Endothelial cell of umbilical vein (primary cell): ENCODE results near the gene XPNPEP2. TPM values are rescaled to one million over a fixed set of nuclear protein-coding genes. Genes with fewer than 3 reads are reported as not detected.

Experiments used
- BruUV-seq: library from RNA; stranded (reverse); fragments of 400-500 nt; replicated peaks from 2 replicates; lab custom pipeline; 2021; lab: Mats Ljungman, UMichigan
- CTCF ChIA-PET: fragments of 300-600, 350-600 bp; sonication (Branson Sonifier 250); formaldehyde crosslinking; loops from one replicate; lab custom pipeline; 2021; ENCODE audit warnings: antibody characterized with exemption, inconsistent platforms; lab: Charles Lee
- POLR2A ChIA-PET: fragments of 300-600, 350-600 bp; sonication (Branson Sonifier 250); formaldehyde crosslinking; loops from one replicate; lab custom pipeline; 2021; ENCODE audit warnings: antibody characterized with exemption, inconsistent platforms; lab: Charles Lee
- DNase-seq: peaks from one replicate; pipeline ENCODE4 v3.0.0-alpha.2; 2011; ENCODE audit warnings: low read depth, low spot score
- FAIRE-seq: peaks from 2 replicates; lab custom pipeline; 2011; peaks lifted over from hg19 to GRCh38; lab: Jason Lieb, UNC
- H2AFZ ChIP-seq: 2 replicates; pipeline ENCODE4 v1.6.0; 2012; ENCODE audit warnings: low read depth, low read length, control low read depth, inconsistent platforms
- H3K27ac ChIP-seq: 2 replicates; pipeline ENCODE4 v1.5.1; 2011; ENCODE audit warnings: low read depth, mild to moderate bottlenecking, control low read depth, low read length, moderate library complexity; ENCODE audit not compliant: insufficient read depth
- H3K27me3 ChIP-seq, 2 experiments: 2 replicates each; pipeline versions ENCODE4 v1.6.0 to v1.6.1; 2011; ENCODE audit warnings: low read length in 2 of 2, mixed read lengths in 1 of 2; ENCODE audit not compliant: control insufficient read depth in 2 of 2, insufficient read depth in 2 of 2
- H3K36me3 ChIP-seq, 2 experiments: 2 replicates in 1 of 2; 3 replicates in 1 of 2; pipeline ENCODE4 v1.5.1; 2011; ENCODE audit warnings: low read length in 2 of 2, mild to moderate bottlenecking in 1 of 2, moderate library complexity in 1 of 2; ENCODE audit not compliant: control insufficient read depth in 2 of 2, insufficient read depth in 2 of 2; ENCODE audit errors: extremely low read depth in 1 of 2
- H3K4me1 ChIP-seq: 3 replicates; pipeline ENCODE4 v1.5.1; 2011; ENCODE audit warnings: mild to moderate bottlenecking, low read length; ENCODE audit not compliant: control insufficient read depth, insufficient read depth; ENCODE audit errors: extremely low read depth
- H3K4me2 ChIP-seq: 2 replicates; pipeline ENCODE4 v1.6.1; 2011; ENCODE audit warnings: low read length, control low read depth, mixed read lengths; ENCODE audit not compliant: insufficient read depth
- H3K4me3 ChIP-seq, 3 experiments: fragments of 200-600 bp in 1 of 3; sonication (generic), shearing (Covaris generic) in 1 of 3; replicated peaks in 1 of 3; 2 replicates each; pipeline ENCODE4 v1.5.1; 2011 to 2016; ENCODE audit warnings: control low read depth in 3 of 3, low read length in 3 of 3, mild to moderate bottlenecking in 2 of 3, inconsistent platforms in 1 of 3, low read depth in 1 of 3, moderate library complexity in 1 of 3; ENCODE audit not compliant: insufficient read depth in 1 of 3
- H3K79me2 ChIP-seq: 2 replicates; pipeline ENCODE4 v1.6.0; 2012; ENCODE audit warnings: low read length, inconsistent platforms; ENCODE audit not compliant: control insufficient read depth, insufficient read depth
- H3K9ac ChIP-seq: replicated peaks from 2 replicates; pipeline ENCODE3; 2011; ENCODE audit warnings: low read length, control low read depth; ENCODE audit not compliant: insufficient read depth; ENCODE audit errors: extremely low read depth
- H3K9me1 ChIP-seq: replicated peaks from 3 replicates; pipeline ENCODE4 v1.6.0; 2011; ENCODE audit warnings: mild to moderate bottlenecking, low read length; ENCODE audit not compliant: control insufficient read depth, insufficient read depth; ENCODE audit errors: extremely low read depth
- H3K9me3 ChIP-seq: replicated peaks from 2 replicates; pipeline ENCODE4 v1.5.1; 2012; ENCODE audit warnings: low read length, inconsistent platforms; ENCODE audit not compliant: control insufficient read depth, insufficient read depth
- H4K20me1 ChIP-seq: replicated peaks from 2 replicates; pipeline ENCODE3; 2011; ENCODE audit warnings: mild to moderate bottlenecking, low read length; ENCODE audit not compliant: control insufficient read depth, insufficient read depth; ENCODE audit errors: extremely low read depth
- EZH2 ChIP-seq: IDR thresholded peaks from 2 replicates; pipeline ENCODE4 v1.6.1; 2012; ENCODE audit warnings: borderline replicate concordance, low read depth, mild to moderate bottlenecking, moderate library complexity, low read length, inconsistent platforms; ENCODE audit not compliant: severe bottlenecking
- FOS ChIP-seq: IDR thresholded peaks from 2 replicates; pipeline ENCODE4 v1.6.1; 2011; ENCODE audit warnings: mild to moderate bottlenecking, low read length, moderate library complexity, borderline replicate concordance; ENCODE audit not compliant: insufficient read depth
- GATA2 ChIP-seq: IDR thresholded peaks from 2 replicates; pipeline ENCODE4 v1.7.0; 2011; ENCODE audit warnings: low read depth, mild to moderate bottlenecking, moderate library complexity, mixed read lengths, low read length; ENCODE audit not compliant: insufficient read length, insufficient read depth
- JUN ChIP-seq: IDR thresholded peaks from 2 replicates; pipeline ENCODE4 v1.6.1; 2011; ENCODE audit warnings: borderline replicate concordance, low read depth; ENCODE audit not compliant: insufficient read length, insufficient read depth
- MYC ChIP-seq: IDR thresholded peaks from one replicate; pipeline ENCODE4 v1.6.1; 2011; ENCODE audit warnings: mild to moderate bottlenecking, low read depth, low read length
- POLR2A ChIP-seq: IDR thresholded peaks from 2 replicates; pipeline ENCODE4 v1.6.1; 2012; ENCODE audit warnings: low read depth, mild to moderate bottlenecking, control low read depth, low read length
- POLR2AphosphoS5 ChIP-seq: IDR thresholded peaks from 2 replicates; pipeline ENCODE4 v1.6.1; 2012; ENCODE audit warnings: low read depth, mild to moderate bottlenecking, control low read depth, low read length, moderate library complexity; ENCODE audit not compliant: insufficient read depth
- dilution Hi-C: fragments of 300-500 bp; cut with MboI; formaldehyde crosslinking; loops from one replicate; pipeline ENCODE4 v1.15.0; 2019; ENCODE audit warnings: low sequenced_read_pairs; ENCODE audit not compliant: extremely low pct_ligation_motif_present
- intact Hi-C: fragments of 100-400 bp; cut with micrococcal nuclease; formaldehyde crosslinking; loops from one replicate; pipeline ENCODE4 v1.10.0; 2022
- polyA plus RNA-seq, 4 experiments: library from polyadenylated mRNA; depleted of rRNA in 3 of 4; stranded (reverse) in 3 of 4; unstranded in 1 of 4; fragments of >200 nt; gene quantifications; 2 replicates each; pipeline versions ENCODE4 v1.2.1 to v1.2.3, GENCODE V29; 2011 to 2012; ENCODE audit warnings: missing spikeins in 1 of 4
- total RNA-seq: library from RNA; stranded (reverse); gene quantifications from 2 replicates; pipeline ENCODE4 v1.2.3, GENCODE V29; 2021
- TF ChIP-seq, protein P1 (sequence below), 2 donors: IDR thresholded peaks; 1 replicate in 1 of 2; 2 replicates in 1 of 2; pipeline ENCODE4 v1.5.1; 2011; ENCODE audit warnings: low read length in 2 of 2, mild to moderate bottlenecking in 2 of 2, moderate library complexity in 2 of 2, control low read depth in 1 of 2, inconsistent platforms in 1 of 2, low read depth in 1 of 2; ENCODE audit not compliant: insufficient read depth in 1 of 2; ENCODE audit errors: extremely low read depth in 1 of 2

The XPNPEP2 gene
- total and polyA plus RNA-seq, 2 donors (not counting 3 experiments of a cell fraction or from before 2014, with no cell fraction given): 0.04 TPM; not detected in 1

DNA sequence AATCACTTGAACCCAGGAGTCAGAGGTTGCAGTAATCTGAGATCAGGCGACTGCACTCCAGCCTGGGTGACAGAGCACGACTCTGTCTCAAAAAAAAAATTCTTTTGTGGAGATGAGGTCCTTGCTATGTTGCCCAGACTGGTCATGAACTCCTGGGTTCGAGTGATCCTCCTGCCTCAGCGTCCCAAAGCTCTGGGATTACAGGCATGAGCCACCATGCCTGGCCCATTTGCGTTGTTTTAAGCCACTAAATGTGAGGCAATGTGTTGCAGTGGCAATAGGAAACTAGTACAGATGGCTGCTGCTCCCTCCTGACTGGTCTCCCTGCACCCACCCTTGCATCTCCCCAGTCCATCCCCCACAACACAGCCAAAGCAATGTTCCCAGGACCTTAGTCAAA, 44.0 kb upstream of the XPNPEP2 start:
- no peaks in the 10 kb centered on the region for H3K27me3 ChIP-seq
- dilution Hi-C loops: no loop called here

More for the DNA sequence above, 44.0 kb upstream of the XPNPEP2 start:
- H3K9me1 ChIP-seq: no peaks in the 10 kb centered on the region
- H3K4me2 ChIP-seq: no peak overlapping the region
- no peaks in the 10 kb centered on the region for H3K4me1 ChIP-seq
- H3K9me3 ChIP-seq: no peaks in the 10 kb centered on the region
- no peak overlapping the region for H3K27ac ChIP-seq
- ChIA-PET POLR2A (no interaction called here), CTCF (interaction anchor here (1.4 kb wide), 1 partner anchor 19 kb away, joined by 4 read pairs; no protein-coding TSS in a partner anchor)
- H4K20me1 ChIP-seq: no peaks in the 10 kb centered on the region
- TF ChIP-seq JUN (no peak), EZH2 (no peak), POLR2A (no peak), FOS (no peak), MYC (no peak), POLR2AphosphoS5 (no peak), GATA2 (no peak)
- TF ChIP-seq, protein P1, sequence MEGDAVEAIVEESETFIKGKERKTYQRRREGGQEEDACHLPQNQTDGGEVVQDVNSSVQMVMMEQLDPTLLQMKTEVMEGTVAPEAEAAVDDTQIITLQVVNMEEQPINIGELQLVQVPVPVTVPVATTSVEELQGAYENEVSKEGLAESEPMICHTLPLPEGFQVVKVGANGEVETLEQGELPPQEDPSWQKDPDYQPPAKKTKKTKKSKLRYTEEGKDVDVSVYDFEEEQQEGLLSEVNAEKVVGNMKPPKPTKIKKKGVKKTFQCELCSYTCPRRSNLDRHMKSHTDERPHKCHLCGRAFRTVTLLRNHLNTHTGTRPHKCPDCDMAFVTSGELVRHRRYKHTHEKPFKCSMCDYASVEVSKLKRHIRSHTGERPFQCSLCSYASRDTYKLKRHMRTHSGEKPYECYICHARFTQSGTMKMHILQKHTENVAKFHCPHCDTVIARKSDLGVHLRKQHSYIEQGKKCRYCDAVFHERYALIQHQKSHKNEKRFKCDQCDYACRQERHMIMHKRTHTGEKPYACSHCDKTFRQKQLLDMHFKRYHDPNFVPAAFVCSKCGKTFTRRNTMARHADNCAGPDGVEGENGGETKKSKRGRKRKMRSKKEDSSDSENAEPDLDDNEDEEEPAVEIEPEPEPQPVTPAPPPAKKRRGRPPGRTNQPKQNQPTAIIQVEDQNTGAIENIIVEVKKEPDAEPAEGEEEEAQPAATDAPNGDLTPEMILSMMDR (IDR thresholded peaks at IDR 0.05; ENCODE audit: extremely low read depth in 1 of 2, insufficient read depth in 1 of 2, low read depth in 1 of 2, low read length in 2 of 2): no peak
- no peaks in the 10 kb centered on the region for H3K79me2 ChIP-seq
- BruUV-seq: no TSS peak
- no peak overlapping the region for H3K9ac ChIP-seq
- intact Hi-C loops: no loop called here
- DNase-seq (no peak), FAIRE-seq (no peak)
- H3K36me3 ChIP-seq: no peaks in the 10 kb centered on the region
- no peak overlapping the region for H3K4me3 ChIP-seq
- no peak overlapping the region for H2AFZ ChIP-seq
